Ectodermal cell (in vitro differentiated cells): ENCODE data around the gene SIGLEC6.

ENCODE experiments used
- H3K27ac ChIP-seq: 2 replicates; pipeline ENCODE4 v1.7.0; 2013; ENCODE audit warnings: mild to moderate bottlenecking, low read depth, low read length; ENCODE audit not compliant: insufficient read depth, poor library complexity, severe bottlenecking
- H3K27me3 ChIP-seq: 2 replicates; pipeline ENCODE4 v1.7.0; 2013; ENCODE audit warnings: mild to moderate bottlenecking, low read length; ENCODE audit not compliant: insufficient read depth, control insufficient read depth, poor library complexity, severe bottlenecking
- H3K36me3 ChIP-seq: one replicate; pipeline ENCODE4 v1.7.0; 2013; ENCODE audit warnings: low read length; ENCODE audit not compliant: control insufficient read depth, insufficient read depth
- H3K4me1 ChIP-seq: one replicate; pipeline ENCODE4 v1.7.0; 2013; ENCODE audit warnings: low read length; ENCODE audit not compliant: control insufficient read depth, insufficient read depth
- H3K4me3 ChIP-seq: 2 replicates; pipeline ENCODE4 v1.7.0; 2013; ENCODE audit warnings: low read depth, low read length, control low read depth; ENCODE audit not compliant: insufficient read depth
- H3K9me3 ChIP-seq: 2 replicates; pipeline ENCODE4 v1.7.0; 2013; ENCODE audit warnings: mild to moderate bottlenecking, low read length, moderate library complexity; ENCODE audit not compliant: control insufficient read depth
- WGBS, 2 experiments: methylation state at CpG; one replicate each; pipeline ENCODE4 v1.1.7; 2013; ENCODE audit warnings: missing lambda C conversion rate in 2 of 2; 5-methylcytosine and 5-hydroxymethylcytosine counted together

The SIGLEC6 gene

GRCh38 chr19:51566489-51567100 is 35.1 kb upstream of the SIGLEC6 start:
- Histone ChIP-seq H3K36me3 (no peaks in the 10 kb centered on the region), H3K27me3 (peaks cover 28% of the 10 kb centered on the region), H3K4me1 (no peaks in the 10 kb centered on the region), H3K27ac (no peak overlapping the region), H3K9me3 (no peaks in the 10 kb centered on the region), H3K4me3 (no peak overlapping the region)
- 81 to 85% methylated on average over 8 of the region's 8 CpGs for WGBS, 2 experiments

DNA sequence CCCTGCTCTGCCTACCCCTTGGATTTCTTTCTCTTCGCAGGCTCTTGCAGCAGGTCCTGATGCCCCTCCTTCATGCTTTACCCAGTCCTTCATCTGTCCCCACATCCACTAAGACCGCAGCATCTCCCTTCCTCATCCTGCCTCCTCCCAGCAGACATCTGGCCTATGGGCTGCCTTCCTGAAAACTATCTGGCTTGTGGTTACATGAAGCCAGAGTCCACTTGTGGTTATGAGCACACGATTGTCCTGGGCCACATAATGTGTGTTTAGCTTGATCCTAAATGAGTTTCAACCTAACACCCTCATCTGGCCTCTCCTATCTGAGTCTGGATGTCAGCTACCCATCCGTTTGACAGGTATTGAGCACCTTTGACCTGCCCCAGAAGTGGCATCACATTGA is 34.1 kb upstream of the SIGLEC6 start:
- Histone ChIP-seq H3K4me1 (no peaks in the 10 kb centered on the region), H3K27me3 (peaks cover 28% of the 10 kb centered on the region), H3K36me3 (no peaks in the 10 kb centered on the region), H3K4me3 (no peak overlapping the region), H3K27ac (no peak overlapping the region), H3K9me3 (no peaks in the 10 kb centered on the region)
- WGBS, 2 experiments, result 67 to 73% methylated on average over 4 of the region's 4 CpGs

DNA sequence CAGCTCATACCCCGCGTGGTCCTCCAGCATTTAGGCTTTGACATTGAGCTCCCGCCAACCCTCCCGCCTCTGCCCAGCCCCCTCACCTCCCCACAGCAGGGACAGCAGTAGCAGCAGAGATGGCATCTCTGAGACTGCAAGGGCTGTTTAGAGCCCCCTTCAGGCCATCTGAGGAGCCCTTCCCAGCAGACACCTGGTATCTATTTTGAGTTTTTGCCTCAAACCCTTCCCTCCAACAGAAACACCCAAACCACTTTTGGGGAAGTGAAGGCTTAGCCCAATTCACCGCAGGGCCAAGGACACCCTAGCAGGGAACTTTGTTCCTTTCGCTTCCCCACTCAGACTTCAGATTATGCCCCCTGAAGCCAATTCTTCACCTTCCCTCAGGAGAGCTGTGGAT is 33.3 kb upstream of the SIGLEC6 start:
- H3K27me3 ChIP-seq, result peaks cover 30% of the 10 kb centered on the region

GRCh38 chr19:51560339-51560738 is 28.9 kb upstream of the SIGLEC6 start:
- peaks cover 9% of the 10 kb centered on the region for H3K27me3 ChIP-seq
- no peak overlapping the region for H3K4me3 ChIP-seq
- H3K9me3 ChIP-seq, result no peaks in the 10 kb centered on the region
- WGBS, 2 experiments, result 29 to 36% methylated on average over 4 of the region's 4 CpGs
- H3K36me3 ChIP-seq, result no peaks in the 10 kb centered on the region
- H3K4me1 ChIP-seq, result no peaks in the 10 kb centered on the region
- no peak overlapping the region for H3K27ac ChIP-seq

More for the DNA sequence above, 33.3 kb upstream of the SIGLEC6 start:
- H3K9me3 ChIP-seq, result no peaks in the 10 kb centered on the region
- H3K27ac ChIP-seq, result no peak overlapping the region
- H3K4me1 ChIP-seq, result no peaks in the 10 kb centered on the region
- no peak overlapping the region for H3K4me3 ChIP-seq
- no peaks in the 10 kb centered on the region for H3K36me3 ChIP-seq
- 44 to 46% methylated on average over 6 of the region's 6 CpGs for whole genome bisulfite sequencing, 2 experiments

GRCh38 chr19:51559240-51559639 is 27.8 kb upstream of the SIGLEC6 start:
- 70 to 77% methylated on average over 1 of the region's 1 CpG for WGBS, 2 experiments
- H3K27ac ChIP-seq, result no peak overlapping the region
- no peaks in the 10 kb centered on the region for H3K4me1 ChIP-seq
- H3K9me3 ChIP-seq, result no peaks in the 10 kb centered on the region
- no peaks in the 10 kb centered on the region for H3K36me3 ChIP-seq
- no peak overlapping the region for H3K4me3 ChIP-seq
- peaks cover 7% of the 10 kb centered on the region for H3K27me3 ChIP-seq

DNA sequence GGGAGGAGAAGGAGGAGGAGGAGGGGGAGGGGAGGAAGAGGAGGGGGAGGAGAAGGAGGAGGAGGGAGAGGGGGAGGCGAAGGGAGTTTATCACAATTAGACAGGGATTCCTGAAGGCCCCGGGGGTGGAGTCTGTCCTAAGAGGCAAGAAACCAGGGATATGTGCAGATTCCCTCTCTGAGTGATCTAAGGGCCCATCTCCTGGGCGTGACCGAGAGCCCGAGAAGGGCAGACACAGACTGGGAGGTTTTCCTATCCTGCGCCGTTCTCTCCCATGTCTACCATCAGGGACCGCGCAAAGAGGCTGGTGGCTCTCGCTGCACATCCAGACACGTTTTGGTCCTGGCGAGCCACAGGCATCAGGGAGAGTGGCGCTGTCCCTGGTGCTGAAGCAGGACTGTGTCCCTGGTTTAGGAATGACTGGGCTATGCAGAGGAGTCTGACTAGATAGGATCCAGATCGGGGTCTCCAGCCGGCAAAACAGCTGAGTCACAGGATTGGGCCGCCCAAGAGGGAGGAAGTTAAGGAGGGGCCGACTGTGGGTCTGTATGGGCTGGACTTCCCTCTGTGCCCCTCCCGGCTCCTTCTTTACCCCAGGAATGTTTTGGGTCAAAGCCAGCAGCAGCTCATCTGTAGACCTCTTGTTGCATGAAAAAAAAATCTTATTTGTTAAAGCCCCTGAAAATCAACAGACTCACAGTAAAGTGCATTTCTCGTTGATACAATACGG is 21.7 kb upstream of the SIGLEC6 start:
- no peaks in the 10 kb centered on the region for H3K9me3 ChIP-seq

GRCh38 chr19:51552608-51552995 is 21.1 kb upstream of the SIGLEC6 start:
- no peak overlapping the region for H3K4me3 ChIP-seq
- no peaks in the 10 kb centered on the region for H3K27me3 ChIP-seq
- H3K27ac ChIP-seq, result no peak overlapping the region
- no peaks in the 10 kb centered on the region for H3K4me1 ChIP-seq
- no peaks in the 10 kb centered on the region for H3K36me3 ChIP-seq
- H3K9me3 ChIP-seq, result no peaks in the 10 kb centered on the region
- WGBS, 2 experiments, result 20% methylated on average over 1 of the region's 1 CpG

More for the DNA sequence above, 21.7 kb upstream of the SIGLEC6 start:
- H3K36me3 ChIP-seq, result no peaks in the 10 kb centered on the region
- no peaks in the 10 kb centered on the region for H3K4me1 ChIP-seq
- no peaks in the 10 kb centered on the region for H3K27me3 ChIP-seq
- no peak overlapping the region for H3K27ac ChIP-seq
- WGBS, 2 experiments, result 13 to 14% methylated on average over 20 of the region's 20 CpGs
- H3K4me3 ChIP-seq, result no peak overlapping the region

DNA sequence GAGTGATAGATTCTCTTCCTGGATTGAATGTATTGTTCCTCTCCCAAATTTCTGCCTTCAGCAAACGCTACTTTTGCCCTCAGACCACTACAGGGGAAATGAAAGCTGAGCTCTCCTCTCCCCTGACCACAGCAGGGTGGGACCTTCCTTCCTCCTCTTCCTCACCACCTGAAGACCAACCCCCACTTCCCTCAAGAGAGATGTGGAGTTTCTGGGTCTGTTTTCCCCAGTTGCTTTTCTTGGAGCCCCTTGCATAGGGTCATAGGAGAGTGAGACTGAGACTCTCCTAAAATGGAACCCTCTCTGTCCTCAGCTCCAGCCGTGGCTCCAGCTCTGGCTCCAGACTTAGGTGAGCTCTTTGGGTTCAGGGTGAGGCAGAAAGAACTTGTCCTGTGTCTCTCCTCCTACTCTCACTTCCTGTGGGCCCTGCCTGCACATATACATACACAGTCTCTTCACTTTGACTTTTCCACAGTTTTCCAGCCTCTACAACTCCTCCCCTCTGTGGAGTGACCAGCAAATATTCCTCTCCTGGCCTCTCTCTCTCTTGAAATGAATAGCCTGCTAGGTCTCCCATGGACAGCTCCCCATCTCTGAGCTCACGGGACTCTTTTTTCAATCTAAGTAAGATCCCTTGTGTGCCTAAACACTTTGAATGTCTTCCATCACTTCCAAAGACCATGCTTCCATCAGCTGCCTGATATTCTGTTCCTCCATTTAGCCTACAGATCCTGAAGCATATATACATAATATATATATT is 20.4 kb upstream of the SIGLEC6 start:
- no peaks in the 10 kb centered on the region for H3K4me1 ChIP-seq
- no peaks in the 10 kb centered on the region for H3K9me3 ChIP-seq
- H3K36me3 ChIP-seq, result no peaks in the 10 kb centered on the region
- no peaks in the 10 kb centered on the region for H3K27me3 ChIP-seq
- WGBS, 2 experiments, result 59% methylated on average over 3 of the region's 3 CpGs
- H3K27ac ChIP-seq, result no peak overlapping the region
- no peak overlapping the region for H3K4me3 ChIP-seq

DNA sequence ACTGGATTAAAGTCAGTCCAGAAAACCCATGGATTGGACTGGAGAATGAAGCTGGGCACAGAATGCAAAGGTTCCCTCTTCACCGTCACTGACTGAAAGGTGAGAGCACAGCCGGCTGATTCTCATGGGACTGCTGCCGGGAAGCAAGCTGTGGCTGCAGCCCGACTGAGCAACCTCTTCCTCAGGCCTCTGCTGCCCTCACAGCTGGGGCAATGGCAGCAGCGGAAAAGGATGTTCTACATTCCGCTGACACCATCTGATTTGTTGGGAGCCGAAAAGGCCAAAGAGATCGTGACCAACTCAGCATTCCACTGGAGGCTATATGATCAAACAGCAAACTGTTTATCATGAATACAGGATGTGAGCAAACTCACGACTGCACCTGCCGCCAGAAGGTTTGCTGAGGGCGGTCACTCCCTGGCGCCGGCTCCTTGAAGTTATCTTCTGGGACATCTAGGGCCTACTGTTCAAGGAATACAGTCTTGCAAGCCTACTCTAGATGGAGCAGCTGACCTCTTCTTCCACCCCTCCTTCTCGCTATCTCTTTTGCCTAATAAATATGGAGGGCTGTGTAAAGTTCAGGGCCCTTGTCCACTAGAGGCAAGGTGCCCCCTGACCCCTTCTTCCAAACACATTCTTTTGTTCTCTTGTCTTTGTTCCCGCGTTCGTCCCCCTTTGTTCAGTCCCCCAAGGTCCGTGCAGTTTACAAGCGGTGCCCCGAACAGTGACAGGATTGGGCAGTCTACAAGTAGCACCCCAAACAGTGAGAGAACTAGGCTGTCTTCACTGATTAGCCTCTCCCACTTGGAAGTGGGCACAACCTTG is 19.6 kb upstream of the SIGLEC6 start:
- no peaks in the 10 kb centered on the region for H3K4me1 ChIP-seq
- H3K4me3 ChIP-seq, result no peak overlapping the region
- 83 to 84% methylated on average over 20 of the region's 20 CpGs for WGBS, 2 experiments

More for the DNA sequence above, 19.6 kb upstream of the SIGLEC6 start:
- Histone ChIP-seq H3K27me3 (no peaks in the 10 kb centered on the region), H3K36me3 (no peaks in the 10 kb centered on the region), H3K9me3 (no peaks in the 10 kb centered on the region), H3K27ac (no peak overlapping the region)
